ENCODE data around the gene PRKN. TPM values are rescaled to one million over a fixed set of nuclear protein-coding genes. Genes with fewer than 3 reads are reported as not detected.

Gene PRKN
- total and polyA plus RNA-seq, 9 of the 15 experiments (the other 6 are each of a cell fraction or from before 2014, with no cell fraction given): 0.03 to 0.96 (median 0.15) TPM; not detected in 2

DNA sequence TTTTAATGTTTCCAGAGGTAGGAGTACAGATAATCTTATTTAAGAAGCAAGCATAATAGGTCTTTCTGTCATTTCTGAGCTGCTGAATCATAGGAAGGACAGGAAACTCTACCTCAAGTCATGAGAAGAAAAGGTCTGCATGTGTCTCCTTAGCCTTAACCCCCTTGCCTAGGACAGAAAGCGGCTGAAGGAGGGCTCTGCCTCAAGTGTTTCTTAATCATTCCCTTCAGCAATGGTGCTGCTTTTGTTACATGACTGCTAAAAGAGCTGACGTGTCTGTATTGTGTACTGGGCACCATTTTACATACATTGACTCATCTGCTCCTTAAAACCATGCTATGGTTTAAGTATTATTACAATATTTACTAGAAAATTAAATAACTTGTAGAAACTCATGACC, 889.7 kb downstream of the PRKN start (continued):
- TF ChIP-seq, protein P1, sequence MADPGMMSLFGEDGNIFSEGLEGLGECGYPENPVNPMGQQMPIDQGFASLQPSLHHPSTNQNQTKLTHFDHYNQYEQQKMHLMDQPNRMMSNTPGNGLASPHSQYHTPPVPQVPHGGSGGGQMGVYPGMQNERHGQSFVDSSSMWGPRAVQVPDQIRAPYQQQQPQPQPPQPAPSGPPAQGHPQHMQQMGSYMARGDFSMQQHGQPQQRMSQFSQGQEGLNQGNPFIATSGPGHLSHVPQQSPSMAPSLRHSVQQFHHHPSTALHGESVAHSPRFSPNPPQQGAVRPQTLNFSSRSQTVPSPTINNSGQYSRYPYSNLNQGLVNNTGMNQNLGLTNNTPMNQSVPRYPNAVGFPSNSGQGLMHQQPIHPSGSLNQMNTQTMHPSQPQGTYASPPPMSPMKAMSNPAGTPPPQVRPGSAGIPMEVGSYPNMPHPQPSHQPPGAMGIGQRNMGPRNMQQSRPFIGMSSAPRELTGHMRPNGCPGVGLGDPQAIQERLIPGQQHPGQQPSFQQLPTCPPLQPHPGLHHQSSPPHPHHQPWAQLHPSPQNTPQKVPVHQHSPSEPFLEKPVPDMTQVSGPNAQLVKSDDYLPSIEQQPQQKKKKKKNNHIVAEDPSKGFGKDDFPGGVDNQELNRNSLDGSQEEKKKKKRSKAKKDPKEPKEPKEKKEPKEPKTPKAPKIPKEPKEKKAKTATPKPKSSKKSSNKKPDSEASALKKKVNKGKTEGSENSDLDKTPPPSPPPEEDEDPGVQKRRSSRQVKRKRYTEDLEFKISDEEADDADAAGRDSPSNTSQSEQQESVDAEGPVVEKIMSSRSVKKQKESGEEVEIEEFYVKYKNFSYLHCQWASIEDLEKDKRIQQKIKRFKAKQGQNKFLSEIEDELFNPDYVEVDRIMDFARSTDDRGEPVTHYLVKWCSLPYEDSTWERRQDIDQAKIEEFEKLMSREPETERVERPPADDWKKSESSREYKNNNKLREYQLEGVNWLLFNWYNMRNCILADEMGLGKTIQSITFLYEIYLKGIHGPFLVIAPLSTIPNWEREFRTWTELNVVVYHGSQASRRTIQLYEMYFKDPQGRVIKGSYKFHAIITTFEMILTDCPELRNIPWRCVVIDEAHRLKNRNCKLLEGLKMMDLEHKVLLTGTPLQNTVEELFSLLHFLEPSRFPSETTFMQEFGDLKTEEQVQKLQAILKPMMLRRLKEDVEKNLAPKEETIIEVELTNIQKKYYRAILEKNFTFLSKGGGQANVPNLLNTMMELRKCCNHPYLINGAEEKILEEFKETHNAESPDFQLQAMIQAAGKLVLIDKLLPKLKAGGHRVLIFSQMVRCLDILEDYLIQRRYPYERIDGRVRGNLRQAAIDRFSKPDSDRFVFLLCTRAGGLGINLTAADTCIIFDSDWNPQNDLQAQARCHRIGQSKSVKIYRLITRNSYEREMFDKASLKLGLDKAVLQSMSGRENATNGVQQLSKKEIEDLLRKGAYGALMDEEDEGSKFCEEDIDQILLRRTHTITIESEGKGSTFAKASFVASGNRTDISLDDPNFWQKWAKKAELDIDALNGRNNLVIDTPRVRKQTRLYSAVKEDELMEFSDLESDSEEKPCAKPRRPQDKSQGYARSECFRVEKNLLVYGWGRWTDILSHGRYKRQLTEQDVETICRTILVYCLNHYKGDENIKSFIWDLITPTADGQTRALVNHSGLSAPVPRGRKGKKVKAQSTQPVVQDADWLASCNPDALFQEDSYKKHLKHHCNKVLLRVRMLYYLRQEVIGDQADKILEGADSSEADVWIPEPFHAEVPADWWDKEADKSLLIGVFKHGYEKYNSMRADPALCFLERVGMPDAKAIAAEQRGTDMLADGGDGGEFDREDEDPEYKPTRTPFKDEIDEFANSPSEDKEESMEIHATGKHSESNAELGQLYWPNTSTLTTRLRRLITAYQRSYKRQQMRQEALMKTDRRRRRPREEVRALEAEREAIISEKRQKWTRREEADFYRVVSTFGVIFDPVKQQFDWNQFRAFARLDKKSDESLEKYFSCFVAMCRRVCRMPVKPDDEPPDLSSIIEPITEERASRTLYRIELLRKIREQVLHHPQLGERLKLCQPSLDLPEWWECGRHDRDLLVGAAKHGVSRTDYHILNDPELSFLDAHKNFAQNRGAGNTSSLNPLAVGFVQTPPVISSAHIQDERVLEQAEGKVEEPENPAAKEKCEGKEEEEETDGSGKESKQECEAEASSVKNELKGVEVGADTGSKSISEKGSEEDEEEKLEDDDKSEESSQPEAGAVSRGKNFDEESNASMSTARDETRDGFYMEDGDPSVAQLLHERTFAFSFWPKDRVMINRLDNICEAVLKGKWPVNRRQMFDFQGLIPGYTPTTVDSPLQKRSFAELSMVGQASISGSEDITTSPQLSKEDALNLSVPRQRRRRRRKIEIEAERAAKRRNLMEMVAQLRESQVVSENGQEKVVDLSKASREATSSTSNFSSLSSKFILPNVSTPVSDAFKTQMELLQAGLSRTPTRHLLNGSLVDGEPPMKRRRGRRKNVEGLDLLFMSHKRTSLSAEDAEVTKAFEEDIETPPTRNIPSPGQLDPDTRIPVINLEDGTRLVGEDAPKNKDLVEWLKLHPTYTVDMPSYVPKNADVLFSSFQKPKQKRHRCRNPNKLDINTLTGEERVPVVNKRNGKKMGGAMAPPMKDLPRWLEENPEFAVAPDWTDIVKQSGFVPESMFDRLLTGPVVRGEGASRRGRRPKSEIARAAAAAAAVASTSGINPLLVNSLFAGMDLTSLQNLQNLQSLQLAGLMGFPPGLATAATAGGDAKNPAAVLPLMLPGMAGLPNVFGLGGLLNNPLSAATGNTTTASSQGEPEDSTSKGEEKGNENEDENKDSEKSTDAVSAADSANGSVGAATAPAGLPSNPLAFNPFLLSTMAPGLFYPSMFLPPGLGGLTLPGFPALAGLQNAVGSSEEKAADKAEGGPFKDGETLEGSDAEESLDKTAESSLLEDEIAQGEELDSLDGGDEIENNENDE (IDR thresholded peaks at IDR 0.05; ENCODE audit: low read depth, low read length): no peak
- TF ChIP-seq ARID2 (IDR thresholded peaks at IDR 0.05) (no peak), SUPT5H (IDR thresholded peaks at IDR 0.05) (no peak), ATF1 (CRISPR knock-in tag; IDR thresholded peaks at IDR 0.05) (no peak), ATF1 (tag; IDR thresholded peaks at IDR 0.05) (no peak), NFE2L1 (tag; IDR thresholded peaks at IDR 0.05; ENCODE audit: borderline replicate concordance, low read depth) (no peak)
- TF ChIP-seq, protein P2, sequence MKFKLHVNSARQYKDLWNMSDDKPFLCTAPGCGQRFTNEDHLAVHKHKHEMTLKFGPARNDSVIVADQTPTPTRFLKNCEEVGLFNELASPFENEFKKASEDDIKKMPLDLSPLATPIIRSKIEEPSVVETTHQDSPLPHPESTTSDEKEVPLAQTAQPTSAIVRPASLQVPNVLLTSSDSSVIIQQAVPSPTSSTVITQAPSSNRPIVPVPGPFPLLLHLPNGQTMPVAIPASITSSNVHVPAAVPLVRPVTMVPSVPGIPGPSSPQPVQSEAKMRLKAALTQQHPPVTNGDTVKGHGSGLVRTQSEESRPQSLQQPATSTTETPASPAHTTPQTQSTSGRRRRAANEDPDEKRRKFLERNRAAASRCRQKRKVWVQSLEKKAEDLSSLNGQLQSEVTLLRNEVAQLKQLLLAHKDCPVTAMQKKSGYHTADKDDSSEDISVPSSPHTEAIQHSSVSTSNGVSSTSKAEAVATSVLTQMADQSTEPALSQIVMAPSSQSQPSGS (CRISPR knock-in tag; IDR thresholded peaks at IDR 0.05): no peak
